ENCODE measurements around the gene ANKUB1.
A peak's percentile ranks its signal among the peaks of the same experiment; 100 is the strongest.

ANKUB1 gene

GRCh38 chr3:149726716-149727407 lies 65.5 kb downstream of the ANKUB1 start:
- DNase-seq (ENCODE audit: low read depth) = no peak
- H3K4me3 ChIP-seq (ENCODE audit: low read depth, low read length) = no peak overlapping the region
- TF ChIP-seq CTCF (IDR thresholded peaks at IDR 0.05; ENCODE audit: low read depth, low read length, missing control alignments) = no peak
- in situ Hi-C loops (cut with HindIII; ENCODE audit: low sequenced_read_pairs) = loop anchor here (25.0 kb wide), 1 partner anchor 215 kb away; no protein-coding TSS in a partner anchor

- no peak for TF ChIP-seq CTCF (IDR thresholded peaks at IDR 0.05; ENCODE audit: low read depth, low read length, missing control alignments)
- in situ Hi-C loops (cut with HindIII; ENCODE audit: low sequenced_read_pairs) = no loop called here
- DNase-seq (ENCODE audit: low read depth) = no peak
- H3K4me3 ChIP-seq (ENCODE audit: low read depth, low read length) = no peak overlapping the region
Observed at GRCh38 chr3:149723781-149724180, 68.6 kb downstream of the ANKUB1 start.

- in situ Hi-C loops (cut with HindIII; ENCODE audit: low sequenced_read_pairs) = no loop called here
- H3K4me3 ChIP-seq (ENCODE audit: low read depth, low read length) = no peak overlapping the region
- DNase-seq (ENCODE audit: low read depth) = no peak
- TF ChIP-seq CTCF (IDR thresholded peaks at IDR 0.05; ENCODE audit: low read depth, low read length, missing control alignments) = no peak
Observed at GRCh38 chr3:149720918-149721317, 71.4 kb downstream of the ANKUB1 start.

- in situ Hi-C loops (cut with HindIII; ENCODE audit: low sequenced_read_pairs) = loop anchor here (5.0 kb wide), 1 partner anchor 55 kb away; no protein-coding TSS in a partner anchor
- H3K4me3 ChIP-seq (ENCODE audit: low read depth, low read length) = no peak overlapping the region
Observed at GRCh38 chr3:149717391-149718056, 74.8 kb downstream of the ANKUB1 start.

GRCh38 chr3:149716984-149717383 lies 75.4 kb downstream of the ANKUB1 start:
- in situ Hi-C loops (cut with HindIII; ENCODE audit: low sequenced_read_pairs) = loop anchor here (5.0 kb wide), 1 partner anchor 55 kb away; no protein-coding TSS in a partner anchor
- no peak overlapping the region for H3K4me3 ChIP-seq (ENCODE audit: low read depth, low read length)
- TF ChIP-seq CTCF (IDR thresholded peaks at IDR 0.05; ENCODE audit: low read depth, low read length, missing control alignments) = no peak
- no peak for DNase-seq (ENCODE audit: low read depth)

More at GRCh38 chr3:149717391-149718056, 74.8 kb downstream of the ANKUB1 start:
- TF ChIP-seq CTCF (IDR thresholded peaks at IDR 0.05; ENCODE audit: low read depth, low read length, missing control alignments) = peak; percentile 63
- peak; percentile 70 for DNase-seq (ENCODE audit: low read depth)

- H3K4me3 ChIP-seq (ENCODE audit: low read depth, low read length) = no peak overlapping the region
- in situ Hi-C loops (cut with HindIII; ENCODE audit: low sequenced_read_pairs) = loop anchor here (5.0 kb wide), 1 partner anchor 53 kb away; no protein-coding TSS in a partner anchor
- no peak for DNase-seq (ENCODE audit: low read depth)
- no peak for TF ChIP-seq CTCF (IDR thresholded peaks at IDR 0.05; ENCODE audit: low read depth, low read length, missing control alignments)
Observed at GRCh38 chr3:149715247-149715646, 77.1 kb downstream of the ANKUB1 start.

Data from astrocyte of the cerebellum (primary cell).